H9 (cell line): ENCODE results near the gene CFAP161. TPM values are rescaled to one million over a fixed set of nuclear protein-coding genes. Genes with fewer than 3 reads are reported as not detected.

Source experiments
- DNase-seq: peaks from one replicate; pipeline ENCODE4 v3.0.0-alpha.2; 2017
- H2AFZ ChIP-seq: one replicate; pipeline ENCODE4 v1.6.1; 2013; ENCODE audit warnings: mild to moderate bottlenecking, low read length, control low read depth, moderate library complexity
- H2AK5ac ChIP-seq: 2 replicates; pipeline ENCODE4 v1.6.1; 2013; ENCODE audit warnings: low read length, control low read depth, mixed read lengths; ENCODE audit not compliant: insufficient read length
- H2BK120ac ChIP-seq: one replicate; pipeline ENCODE4 v1.6.1; 2013; ENCODE audit warnings: low read depth, mild to moderate bottlenecking, low read length, control low read depth, inconsistent platforms; ENCODE audit not compliant: poor library complexity, severe bottlenecking
- H2BK12ac ChIP-seq: 2 replicates; pipeline ENCODE4 v1.6.1; 2013; ENCODE audit warnings: low read length, control low read depth, mixed read lengths, low read depth; ENCODE audit not compliant: insufficient read length
- H2BK15ac ChIP-seq: 2 replicates; pipeline ENCODE4 v1.6.1; 2013; ENCODE audit warnings: low read depth, low read length, control low read depth
- H2BK20ac ChIP-seq: one replicate; pipeline ENCODE4 v1.6.1; 2013; ENCODE audit warnings: low read depth, mild to moderate bottlenecking, low read length, control low read depth, inconsistent platforms; ENCODE audit not compliant: poor library complexity, severe bottlenecking
- H2BK5ac ChIP-seq: 2 replicates; pipeline ENCODE4 v1.6.1; 2013; ENCODE audit warnings: low read length, control low read depth, mixed read lengths; ENCODE audit not compliant: insufficient read length
- H3K14ac ChIP-seq: 2 replicates; pipeline ENCODE4 v1.6.1; 2013; ENCODE audit warnings: low read length, control low read depth; ENCODE audit not compliant: insufficient read depth
- H3K18ac ChIP-seq: 2 replicates; pipeline ENCODE4 v1.6.1; 2013; ENCODE audit warnings: low read depth, mild to moderate bottlenecking, mixed read lengths, low read length, control low read depth; ENCODE audit not compliant: insufficient read length
- H3K23ac ChIP-seq: 2 replicates; pipeline ENCODE4 v1.6.1; 2013; ENCODE audit warnings: low read length, control low read depth, mixed read lengths, low read depth; ENCODE audit not compliant: insufficient read length
- H3K23me2 ChIP-seq: 2 replicates; pipeline ENCODE4 v1.6.1; 2013; ENCODE audit warnings: low read depth, mild to moderate bottlenecking, mixed read lengths, low read length, control low read depth; ENCODE audit not compliant: insufficient read length, poor library complexity, severe bottlenecking
- H3K27ac ChIP-seq: 2 replicates; pipeline ENCODE4 v1.5.1; 2013; ENCODE audit warnings: low read length, control low read depth, mixed read lengths, low read depth; ENCODE audit not compliant: insufficient read length
- H3K27me3 ChIP-seq: 2 replicates; pipeline ENCODE4 v1.6.1; 2013; ENCODE audit warnings: low read length, control low read depth, inconsistent platforms; ENCODE audit not compliant: insufficient read depth
- H3K4ac ChIP-seq: 2 replicates; pipeline ENCODE4 v1.6.1; 2013; ENCODE audit warnings: low read depth, mild to moderate bottlenecking, control low read depth, inconsistent platforms, low read length, moderate library complexity
- H3K4me1 ChIP-seq: 2 replicates; pipeline ENCODE4 v1.6.1; 2013; ENCODE audit warnings: low read length, control low read depth, inconsistent platforms; ENCODE audit not compliant: insufficient read depth
- H3K4me2 ChIP-seq: 2 replicates; pipeline ENCODE4 v1.6.1; 2013; ENCODE audit warnings: low read length, control low read depth, mixed read lengths; ENCODE audit not compliant: insufficient read length, insufficient read depth
- H3K56ac ChIP-seq: 2 replicates; pipeline ENCODE4 v1.6.1; 2013; ENCODE audit warnings: low read depth, mild to moderate bottlenecking, mixed read lengths, low read length, control low read depth; ENCODE audit not compliant: insufficient read length
- H3K79me1 ChIP-seq: 2 replicates; pipeline ENCODE4 v1.6.1; 2013; ENCODE audit warnings: low read depth, mild to moderate bottlenecking, moderate library complexity, low read length, control low read depth, inconsistent platforms; ENCODE audit not compliant: insufficient read depth, poor library complexity, severe bottlenecking
- H3K79me2 ChIP-seq: 2 replicates; pipeline ENCODE4 v1.6.1; 2013; ENCODE audit warnings: low read length, control low read depth, inconsistent platforms; ENCODE audit not compliant: insufficient read depth
- H3K9ac ChIP-seq: 2 replicates; pipeline ENCODE4 v1.6.1; 2013; ENCODE audit warnings: low read length, control low read depth, mixed read lengths; ENCODE audit not compliant: insufficient read length; ENCODE audit errors: extremely low read depth
- H3K9me3 ChIP-seq: one replicate; pipeline ENCODE4 v1.6.1; 2013; ENCODE audit warnings: low read depth, low read length, inconsistent platforms; ENCODE audit not compliant: control insufficient read depth
- H3T11ph ChIP-seq: one replicate; pipeline ENCODE4 v1.6.1; 2013; ENCODE audit warnings: mild to moderate bottlenecking, low read length, control low read depth, inconsistent platforms
- H4K20me1 ChIP-seq: one replicate; pipeline ENCODE4 v1.6.1; 2013; ENCODE audit not compliant: control insufficient read depth, insufficient read length, insufficient read depth
- H4K5ac ChIP-seq: 2 replicates; pipeline ENCODE4 v1.6.1; 2013; ENCODE audit warnings: low read depth, mild to moderate bottlenecking, mixed read lengths, low read length, control low read depth; ENCODE audit not compliant: insufficient read length
- H4K8ac ChIP-seq: replicated peaks from 2 replicates; pipeline ENCODE4 v1.6.1; 2013; ENCODE audit warnings: low read length, control low read depth, mixed read lengths, low read depth; ENCODE audit not compliant: insufficient read length
- H4K91ac ChIP-seq: 2 replicates; pipeline ENCODE4 v1.6.1; 2013; ENCODE audit warnings: low read depth, mild to moderate bottlenecking, moderate library complexity, mixed read lengths, low read length, control low read depth; ENCODE audit not compliant: insufficient read length
- H3K27ac Mint-ChIP-seq, 3 experiments: 2 replicates in 2 of 3; 3 replicates in 1 of 3; pipeline ENCODE4 v1.8.0; 2020 to 2021; ENCODE audit warnings: mixed read lengths in 3 of 3, mild to moderate bottlenecking in 1 of 3, moderate library complexity in 1 of 3
- H3K27me3 Mint-ChIP-seq: 2 replicates; pipeline ENCODE4 v1.8.0; 2021; ENCODE audit warnings: low read depth, mild to moderate bottlenecking, moderate library complexity, mixed read lengths
- H3K36me3 Mint-ChIP-seq, 3 experiments: 2 replicates in 2 of 3; 3 replicates in 1 of 3; pipeline ENCODE4 v1.8.0; 2020 to 2021; ENCODE audit warnings: low read depth in 3 of 3, mixed read lengths in 3 of 3; ENCODE audit not compliant: insufficient read depth in 1 of 3
- H3K4me1 Mint-ChIP-seq, 2 experiments: 2 replicates each; pipeline ENCODE4 v1.8.0; 2020; ENCODE audit warnings: mixed read lengths in 2 of 2
- H3K4me3 Mint-ChIP-seq, 2 experiments: 2 replicates in 1 of 2; 3 replicates in 1 of 2; pipeline ENCODE4 v1.8.0; 2020 to 2021; ENCODE audit warnings: mild to moderate bottlenecking in 2 of 2, mixed read lengths in 2 of 2, moderate library complexity in 1 of 2
- H3K9me3 Mint-ChIP-seq, 2 experiments: 2 replicates in 1 of 2; 3 replicates in 1 of 2; pipeline ENCODE4 v1.8.0; 2020; ENCODE audit warnings: mild to moderate bottlenecking in 2 of 2, mixed read lengths in 2 of 2, moderate library complexity in 1 of 2
- total RNA-seq: library from RNA; stranded (reverse); gene quantifications from 2 replicates; pipeline ENCODE4 v1.2.1, GENCODE V29; 2021
- TF ChIP-seq, protein P1 (sequence below): fragments of 200-600 bp; sonication (generic); conservative IDR thresholded peaks from 3 replicates; pipeline ENCODE4 v1.8.0; 2021; ENCODE audit warnings: antibody characterized with exemption, mild to moderate bottlenecking

The CFAP161 gene
- total RNA-seq, 1 experiment from 2014 or later: 0.24 TPM

DNA sequence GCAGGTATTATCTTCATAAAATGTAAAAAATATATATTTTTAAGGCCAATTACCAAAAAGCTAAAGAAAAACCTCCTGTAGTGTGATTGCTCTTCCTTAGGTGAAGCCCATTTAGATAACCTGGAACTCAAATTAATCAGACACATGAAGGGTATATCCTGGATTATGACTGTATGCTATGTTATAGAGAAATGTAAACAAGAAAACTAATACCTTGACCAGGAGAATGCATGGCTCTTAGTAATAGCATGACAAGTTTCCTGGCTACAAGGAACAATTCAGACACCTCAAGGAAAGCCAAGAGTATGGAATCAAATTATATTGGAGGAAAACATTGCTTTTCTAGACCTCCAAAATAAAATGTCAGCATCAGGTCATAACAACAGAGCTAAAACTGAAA, 14.0 kb upstream of the CFAP161 start:
- H4K8ac ChIP-seq: no peak overlapping the region
- H3K23me2 ChIP-seq: no peaks in the 10 kb centered on the region
- no peak overlapping the region for H3K9ac ChIP-seq
- H3K23ac ChIP-seq: no peak overlapping the region
- H4K5ac ChIP-seq: no peak overlapping the region
- no peak overlapping the region for H2AK5ac ChIP-seq
- H3K9me3 ChIP-seq: no peaks in the 10 kb centered on the region
- no peak overlapping the region for H3K4me2 ChIP-seq
- no peak for DNase-seq
- no peaks in the 10 kb centered on the region for H3K27me3 ChIP-seq
- no peaks in the 10 kb centered on the region for H3K79me2 ChIP-seq
- no peak overlapping the region for H3K56ac ChIP-seq
- H3K4me1 ChIP-seq: no peaks in the 10 kb centered on the region
- no peak overlapping the region for H3K4ac ChIP-seq
- no peak overlapping the region for H3K14ac ChIP-seq
- no peak overlapping the region for H2AFZ ChIP-seq
- Mint-ChIP-seq H3K36me3 (no peaks in the 10 kb centered on the region; a peak in 1 of 7 replicates), H3K4me3 (no peak overlapping the region), H3K9me3 (peaks cover 17 to 19% of the 10 kb centered on the region in 2 experiments; a peak in 4 of 5 replicates), H3K4me1 (no peaks in the 10 kb centered on the region), H3K27me3 (peaks cover 16% of the 10 kb centered on the region), H3K27ac (no peak overlapping the region)
- H4K20me1 ChIP-seq: no peaks in the 10 kb centered on the region
- no peak overlapping the region for H2BK120ac ChIP-seq
- H3K79me1 ChIP-seq: no peaks in the 10 kb centered on the region
- H2BK12ac ChIP-seq: no peak overlapping the region
- no peak overlapping the region for H2BK20ac ChIP-seq
- no peak overlapping the region for H3K27ac ChIP-seq
- no peak overlapping the region for H2BK15ac ChIP-seq
- H2BK5ac ChIP-seq: no peak overlapping the region
- TF ChIP-seq, protein P1, sequence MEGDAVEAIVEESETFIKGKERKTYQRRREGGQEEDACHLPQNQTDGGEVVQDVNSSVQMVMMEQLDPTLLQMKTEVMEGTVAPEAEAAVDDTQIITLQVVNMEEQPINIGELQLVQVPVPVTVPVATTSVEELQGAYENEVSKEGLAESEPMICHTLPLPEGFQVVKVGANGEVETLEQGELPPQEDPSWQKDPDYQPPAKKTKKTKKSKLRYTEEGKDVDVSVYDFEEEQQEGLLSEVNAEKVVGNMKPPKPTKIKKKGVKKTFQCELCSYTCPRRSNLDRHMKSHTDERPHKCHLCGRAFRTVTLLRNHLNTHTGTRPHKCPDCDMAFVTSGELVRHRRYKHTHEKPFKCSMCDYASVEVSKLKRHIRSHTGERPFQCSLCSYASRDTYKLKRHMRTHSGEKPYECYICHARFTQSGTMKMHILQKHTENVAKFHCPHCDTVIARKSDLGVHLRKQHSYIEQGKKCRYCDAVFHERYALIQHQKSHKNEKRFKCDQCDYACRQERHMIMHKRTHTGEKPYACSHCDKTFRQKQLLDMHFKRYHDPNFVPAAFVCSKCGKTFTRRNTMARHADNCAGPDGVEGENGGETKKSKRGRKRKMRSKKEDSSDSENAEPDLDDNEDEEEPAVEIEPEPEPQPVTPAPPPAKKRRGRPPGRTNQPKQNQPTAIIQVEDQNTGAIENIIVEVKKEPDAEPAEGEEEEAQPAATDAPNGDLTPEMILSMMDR: no peak
- no peak overlapping the region for H3K18ac ChIP-seq
- no peak overlapping the region for H3T11ph ChIP-seq
- no peak overlapping the region for H4K91ac ChIP-seq
